Measurements from ENCODE around the gene XCR1.
A peak's percentile ranks its signal among the peaks of the same experiment; 100 is the strongest.

XCR1 gene

GRCh38 chr3:45976191-45977091 lies 50.8 kb downstream of the XCR1 start:
- in situ Hi-C loops (cut with HindIII; ENCODE audit: low pct_ligation_motif_present, low sequenced_read_pairs), result no loop called here
- H3K4me3 ChIP-seq (ENCODE audit: low read depth, low read length), result no peak overlapping the region
- DNase-seq, result no peak

GRCh38 chr3:45975686-45976085 lies 51.6 kb downstream of the XCR1 start:
- no peaks in the 10 kb centered on the region for H3K27me3 ChIP-seq (replicated peaks)
- no peak overlapping the region for H3K27ac ChIP-seq
- in situ Hi-C loops (cut with HindIII; ENCODE audit: low pct_ligation_motif_present, low sequenced_read_pairs), result no loop called here
- H3K4me3 ChIP-seq (ENCODE audit: low read depth, low read length), result no peak overlapping the region
- no peak for DNase-seq
- H3K36me3 ChIP-seq (replicated peaks), result peaks cover 22% of the 10 kb centered on the region
- no peak for TF ChIP-seq CTCF (IDR thresholded peaks at IDR 0.05; ENCODE audit: low read depth, low read length, missing control alignments)

More at GRCh38 chr3:45976191-45977091, 50.8 kb downstream of the XCR1 start:
- no peak overlapping the region for H3K27ac ChIP-seq
- H3K36me3 ChIP-seq (replicated peaks), result peaks cover 22% of the 10 kb centered on the region
- no peak for TF ChIP-seq CTCF (IDR thresholded peaks at IDR 0.05; ENCODE audit: low read depth, low read length, missing control alignments)
- no peaks in the 10 kb centered on the region for H3K27me3 ChIP-seq (replicated peaks)

- TF ChIP-seq CTCF (IDR thresholded peaks at IDR 0.05; ENCODE audit: low read depth, low read length, missing control alignments), result no peak
- in situ Hi-C loops (cut with HindIII; ENCODE audit: low pct_ligation_motif_present, low sequenced_read_pairs), result no loop called here
- Histone ChIP-seq H3K36me3 (replicated peaks) (peaks cover 22% of the 10 kb centered on the region), H3K27me3 (replicated peaks) (no peaks in the 10 kb centered on the region), H3K27ac (no peak overlapping the region), H3K4me3 (ENCODE audit: low read depth, low read length) (no peak overlapping the region)
- DNase-seq, result no peak
Observed at GRCh38 chr3:45974686-45975085, 52.6 kb downstream of the XCR1 start.

- Histone ChIP-seq H3K4me3 (ENCODE audit: low read depth, low read length) (no peak overlapping the region), H3K27ac (peak overlapping the region; percentile 21), H3K27me3 (replicated peaks) (no peaks in the 10 kb centered on the region), H3K36me3 (replicated peaks) (peaks cover 19% of the 10 kb centered on the region)
- no peak for TF ChIP-seq CTCF (IDR thresholded peaks at IDR 0.05; ENCODE audit: low read depth, low read length, missing control alignments)
- peak; percentile 81 for DNase-seq
- in situ Hi-C loops (cut with HindIII; ENCODE audit: low pct_ligation_motif_present, low sequenced_read_pairs), result no loop called here
Observed at GRCh38 chr3:45972534-45973402, 54.5 kb downstream of the XCR1 start.

GRCh38 chr3:45969953-45970352 lies 57.3 kb downstream of the XCR1 start:
- Histone ChIP-seq H3K4me3 (ENCODE audit: low read depth, low read length) (no peak overlapping the region), H3K36me3 (replicated peaks) (peaks cover 28% of the 10 kb centered on the region), H3K27ac (no peak overlapping the region), H3K27me3 (replicated peaks) (no peaks in the 10 kb centered on the region)
- no peak for TF ChIP-seq CTCF (IDR thresholded peaks at IDR 0.05; ENCODE audit: low read depth, low read length, missing control alignments)
- no peak for DNase-seq
- in situ Hi-C loops (cut with HindIII; ENCODE audit: low pct_ligation_motif_present, low sequenced_read_pairs), result no loop called here
